Body of pancreas (tissue), 4 donors: ENCODE results near the gene SURF4. TPM values are rescaled to one million over a fixed set of nuclear protein-coding genes. Genes with fewer than 3 reads are reported as not detected.
A peak's percentile ranks its signal among the peaks of the same experiment; 100 is the strongest.

Experiments used
- ATAC-seq: fragments of 150-250 bp; one replicate; pipeline ENCODE4 v1.9.1; 2016
- DNase-seq, 4 donors: peaks; one replicate each; pipeline ENCODE4 v3.0.0-alpha.2; 2019
- H3K27ac ChIP-seq, 4 donors: fragments of 200-600 bp; sonication (generic); 1 replicate in 3 of 4; 2 replicates in 1 of 4; pipeline versions ENCODE4 v1.5.1 to v1.6.1; 2016 to 2019; ENCODE audit warnings: mild to moderate bottlenecking in 1 of 4, mixed read lengths in 1 of 4, moderate library complexity in 1 of 4
- H3K27me3 ChIP-seq, 2 donors: fragments of 200-600 bp; sonication (generic); one replicate each; pipeline ENCODE4 v1.6.0; 2016; ENCODE audit warnings: mild to moderate bottlenecking in 1 of 2
- H3K36me3 ChIP-seq, 2 donors: fragments of 200-600 bp; sonication (generic); replicated peaks in 1 of 2; 2 replicates each; pipeline ENCODE4 v1.5.1; 2016; ENCODE audit warnings: low read depth in 2 of 2; ENCODE audit not compliant: insufficient read depth in 1 of 2
- H3K4me1 ChIP-seq: fragments of 200-600 bp; sonication (generic); one replicate; pipeline ENCODE4 v1.6.0; 2016
- H3K4me3 ChIP-seq, 2 donors: fragments of 200-600 bp; sonication (generic); 1 replicate in 1 of 2; 2 replicates in 1 of 2; pipeline ENCODE4 v1.5.1; 2016 to 2019
- H3K9me3 ChIP-seq, 3 donors: fragments of 200-600 bp; sonication (generic); 1 replicate in 2 of 3; 2 replicates in 1 of 3; pipeline ENCODE4 v1.5.1; 2016
- CTCF ChIP-seq, 7 experiments: fragments of 450-650 bp in 4 of 7; fragments of 200-600 bp in 3 of 7; sonication (generic) in 3 of 7; IDR thresholded peaks; one replicate each; pipeline ENCODE4 v1.5.1; 2016 to 2019; ENCODE audit warnings: antibody characterized with exemption in 7 of 7
- POLR2A ChIP-seq, 3 donors: fragments of 450-650 bp; IDR thresholded peaks; one replicate each; pipeline ENCODE4 v1.6.1; 2016; ENCODE audit warnings: antibody characterized with exemption in 3 of 3, mild to moderate bottlenecking in 2 of 3
- WGBS, 2 donors: methylation state at CpG; one replicate each; pipeline ENCODE4 v1.1.5; 2017; 5-methylcytosine and 5-hydroxymethylcytosine counted together
- intact Hi-C: fragments of 100-400 bp; cut with DNase I; formaldehyde crosslinking; loops from one replicate; pipeline ENCODE4 v1.15.1; 2023
- total RNA-seq, 2 donors: library from RNA; depleted of rRNA; stranded (reverse); fragments of >200 nt; gene quantifications; one replicate each; pipeline ENCODE4 v1.1.0, GENCODE V29; 2016

Gene SURF4
- total RNA-seq, 2 donors from 2014 or later = 93.9 to 109 TPM

GRCh38 chr9:133401588-133401987 lies 25.7 kb upstream of the SURF4 start:
- TF ChIP-seq CTCF (IDR thresholded peaks at IDR 0.05) (no peak), POLR2A (IDR thresholded peaks at IDR 0.05) (no peak)
- ATAC-seq (no peak), DNase-seq (no peak)
- Histone ChIP-seq H3K27me3 (peaks cover 0 to 5% of the 10 kb centered on the region in 2 donors), H3K4me3 (no peak overlapping the region), H3K9me3 (no peaks in the 10 kb centered on the region), H3K27ac (no peak overlapping the region), H3K4me1 (no peaks in the 10 kb centered on the region), H3K36me3 (no peaks in the 10 kb centered on the region)
- whole genome bisulfite sequencing, 2 donors = 69 to 87% methylated on average over 5 to 6 of the region's 6 CpGs
- intact Hi-C loops = no loop called here

GRCh38 chr9:133400292-133400691 lies 24.4 kb upstream of the SURF4 start:
- Histone ChIP-seq H3K4me3 (no peak overlapping the region), H3K9me3 (no peaks in the 10 kb centered on the region), H3K36me3 (no peaks in the 10 kb centered on the region), H3K27ac (no peak overlapping the region), H3K27me3 (peaks cover 0 to 9% of the 10 kb centered on the region in 2 donors), H3K4me1 (no peaks in the 10 kb centered on the region)
- WGBS, 2 donors = 73% methylated on average over 12 of the region's 12 CpGs; no CpG with 5 or more reads in 1 of the 2 donors
- DNase-seq (no peak), ATAC-seq (no peak)
- intact Hi-C loops = no loop called here
- TF ChIP-seq POLR2A (IDR thresholded peaks at IDR 0.05) (no peak), CTCF (IDR thresholded peaks at IDR 0.05) (no peak)

GRCh38 chr9:133397895-133398294 lies 22.0 kb upstream of the SURF4 start:
- no peaks in the 10 kb centered on the region for H3K9me3 ChIP-seq
- H3K4me1 ChIP-seq = no peaks in the 10 kb centered on the region
- peaks cover 0 to 9% of the 10 kb centered on the region in 2 donors for H3K27me3 ChIP-seq
- TF ChIP-seq CTCF (IDR thresholded peaks at IDR 0.05) (no peak), POLR2A (IDR thresholded peaks at IDR 0.05) (no peak)
- no peaks in the 10 kb centered on the region for H3K36me3 ChIP-seq
- 55% methylated on average over 8 of the region's 9 CpGs; no CpG with 5 or more reads in 1 of the 2 donors for WGBS, 2 donors
- H3K27ac ChIP-seq = no peak overlapping the region
- no peak overlapping the region for H3K4me3 ChIP-seq
- ATAC-seq = no peak
- no peak for DNase-seq
- intact Hi-C loops = no loop called here

GRCh38 chr9:133397370-133397769 lies 21.5 kb upstream of the SURF4 start:
- TF ChIP-seq CTCF (IDR thresholded peaks at IDR 0.05) (no peak), POLR2A (IDR thresholded peaks at IDR 0.05) (no peak)
- H3K9me3 ChIP-seq = no peaks in the 10 kb centered on the region
- H3K27me3 ChIP-seq = peaks cover 0 to 9% of the 10 kb centered on the region in 2 donors
- no peaks in the 10 kb centered on the region for H3K36me3 ChIP-seq
- intact Hi-C loops = no loop called here
- WGBS, 2 donors = 69% methylated on average over 6 of the region's 6 CpGs
- H3K4me1 ChIP-seq = no peaks in the 10 kb centered on the region
- ATAC-seq (no peak), DNase-seq (no peak)
- H3K27ac ChIP-seq = no peak overlapping the region
- no peak overlapping the region for H3K4me3 ChIP-seq

- intact Hi-C loops = no loop called here
Observed at GRCh38 chr9:133396952-133397351, 21.1 kb upstream of the SURF4 start.

More at GRCh38 chr9:133396952-133397351, 21.1 kb upstream of the SURF4 start:
- peak in 1 of 4 donors; percentile 34 for DNase-seq
- no peaks in the 10 kb centered on the region for H3K36me3 ChIP-seq
- WGBS, 2 donors = 25 to 26% methylated on average over 10 to 14 of the region's 14 CpGs
- H3K27ac ChIP-seq = no peak overlapping the region
- TF ChIP-seq POLR2A (IDR thresholded peaks at IDR 0.05) = no peak
- no peak for TF ChIP-seq CTCF (IDR thresholded peaks at IDR 0.05)
- no peak for ATAC-seq
- no peaks in the 10 kb centered on the region for H3K9me3 ChIP-seq
- H3K4me3 ChIP-seq = no peak overlapping the region
- peaks cover 0 to 9% of the 10 kb centered on the region in 2 donors for H3K27me3 ChIP-seq
- H3K4me1 ChIP-seq = no peaks in the 10 kb centered on the region
